ENCODE measurements around the gene L3MBTL4. TPM values are rescaled to one million over a fixed set of nuclear protein-coding genes. Genes with fewer than 3 reads are reported as not detected.
"Not testable (repeated sequence)": the region's sequence is repeated elsewhere in the genome, so short reads cannot be mapped to it uniquely, and the experiment has no call there.

The L3MBTL4 gene
- total RNA-seq, 2 experiments from 2014 or later: 0.37 to 0.38 TPM

- Mint-ChIP-seq H3K27me3 (no peaks in the 10 kb centered on the region), H3K27ac (no peak overlapping the region), H3K36me3 (no peaks in the 10 kb centered on the region), H3K4me1 (no peaks in the 10 kb centered on the region), H3K4me3 (no peak overlapping the region), H3K9me3 (no peaks in the 10 kb centered on the region)
- no peak for DNase-seq
These were observed 335.3 kb downstream of the L3MBTL4 start for GRCh38 chr18:6079406-6079805.

GRCh38 chr18:6078877-6079276, 335.8 kb downstream of the L3MBTL4 start:
- no peaks in the 10 kb centered on the region for H3K36me3 Mint-ChIP-seq
- no peaks in the 10 kb centered on the region for H3K27me3 Mint-ChIP-seq
- no peak for DNase-seq
- no peak overlapping the region for H3K27ac Mint-ChIP-seq
- H3K4me3 Mint-ChIP-seq: no peak overlapping the region
- H3K4me1 Mint-ChIP-seq: no peaks in the 10 kb centered on the region
- H3K9me3 Mint-ChIP-seq: no peaks in the 10 kb centered on the region

GRCh38 chr18:6072423-6072822, 342.3 kb downstream of the L3MBTL4 start:
- DNase-seq, H3K4me1 Mint-ChIP-seq: not testable (repeated sequence)

DNA sequence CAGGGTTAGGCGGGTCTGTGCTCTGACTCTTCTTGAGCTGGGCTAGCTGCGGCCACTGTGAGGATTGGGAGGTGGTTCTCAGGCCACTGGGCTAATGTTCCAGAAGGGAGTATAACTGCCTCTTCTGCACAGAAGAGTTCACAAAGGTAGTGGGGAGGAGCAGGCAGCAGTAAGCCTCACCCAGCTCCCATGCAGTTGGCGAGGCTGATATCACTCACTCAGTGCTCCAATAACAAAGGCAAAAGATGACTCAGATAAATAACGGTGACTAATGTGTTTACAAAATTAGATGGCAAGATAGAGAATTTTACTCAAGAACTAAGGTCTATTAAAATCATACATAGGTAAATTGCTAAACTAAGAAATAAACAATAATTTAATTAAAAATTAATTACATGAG, 345.2 kb downstream of the L3MBTL4 start:
- no peaks in the 10 kb centered on the region for H3K4me1 Mint-ChIP-seq
- H3K27me3 Mint-ChIP-seq: peaks cover 14% of the 10 kb centered on the region
- no peak overlapping the region for H3K27ac Mint-ChIP-seq
- H3K9me3 Mint-ChIP-seq: no peaks in the 10 kb centered on the region
- no peak for DNase-seq
- H3K36me3 Mint-ChIP-seq: peaks cover 2% of the 10 kb centered on the region
- H3K4me3 Mint-ChIP-seq: no peak overlapping the region

More at GRCh38 chr18:6072423-6072822, 342.3 kb downstream of the L3MBTL4 start:
- H3K4me3 Mint-ChIP-seq, H3K9me3 Mint-ChIP-seq, H3K36me3 Mint-ChIP-seq, H3K27ac Mint-ChIP-seq: not testable (repeated sequence)
- H3K27me3 Mint-ChIP-seq: peaks cover 14% of the 10 kb centered on the region

GRCh38 chr18:6069103-6069502, 345.6 kb downstream of the L3MBTL4 start:
- Mint-ChIP-seq H3K4me1 (no peaks in the 10 kb centered on the region), H3K36me3 (peaks cover 2% of the 10 kb centered on the region), H3K27me3 (peaks cover 14% of the 10 kb centered on the region), H3K27ac (no peak overlapping the region), H3K4me3 (no peak overlapping the region), H3K9me3 (no peaks in the 10 kb centered on the region)
- no peak for DNase-seq

GRCh38 chr18:6060149-6060548, 354.6 kb downstream of the L3MBTL4 start:
- Mint-ChIP-seq H3K9me3 (no peaks in the 10 kb centered on the region), H3K4me1 (peaks cover 3% of the 10 kb centered on the region)

DNA sequence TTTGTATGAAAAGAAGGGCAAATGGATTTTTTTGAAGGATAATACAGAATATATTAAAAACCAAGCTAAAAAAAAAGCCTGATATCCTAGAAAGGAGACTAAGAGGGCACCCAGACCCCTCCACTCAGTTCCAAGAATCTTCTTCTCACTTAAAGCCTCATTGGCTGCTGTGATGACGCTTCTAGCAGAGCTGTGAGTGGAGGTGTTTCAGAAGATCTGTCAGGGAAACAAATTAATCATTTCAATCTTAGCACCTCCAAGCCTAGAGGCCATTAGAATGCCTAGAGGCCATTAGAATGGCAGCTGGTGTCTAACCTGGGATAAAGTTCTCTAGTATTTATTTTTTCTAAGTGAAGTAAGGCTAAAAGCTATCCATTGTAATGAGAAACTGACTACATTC, 355.2 kb downstream of the L3MBTL4 start:
- no peaks in the 10 kb centered on the region for H3K27me3 Mint-ChIP-seq

More at GRCh38 chr18:6060149-6060548, 354.6 kb downstream of the L3MBTL4 start:
- Mint-ChIP-seq H3K4me3 (no peak overlapping the region), H3K36me3 (no peaks in the 10 kb centered on the region), H3K27me3 (no peaks in the 10 kb centered on the region), H3K27ac (no peak overlapping the region)
- DNase-seq: no peak

DNA sequence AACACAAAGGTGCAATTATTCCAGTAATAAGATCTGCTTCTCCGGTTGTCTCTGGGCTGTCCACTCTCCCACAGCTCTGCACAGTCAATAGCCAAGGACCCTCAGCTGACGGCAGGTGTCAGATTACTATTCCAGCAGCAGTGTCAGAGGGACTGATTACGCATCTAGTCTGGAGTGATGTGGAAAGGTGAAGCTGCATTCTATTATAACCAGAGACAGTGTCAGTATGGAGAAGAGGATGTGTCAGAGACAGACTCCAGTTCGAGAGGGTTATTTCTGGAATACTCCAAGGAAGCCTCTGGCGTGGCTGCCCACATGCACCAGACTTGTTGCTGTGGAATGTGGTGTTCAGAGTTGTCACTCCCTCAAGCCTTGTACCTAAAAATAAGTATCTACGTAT, 355.8 kb downstream of the L3MBTL4 start:
- H3K9me3 Mint-ChIP-seq: no peaks in the 10 kb centered on the region
- H3K27ac Mint-ChIP-seq: no peak overlapping the region
- DNase-seq: no peak
- no peak overlapping the region for H3K4me3 Mint-ChIP-seq
- H3K36me3 Mint-ChIP-seq: no peaks in the 10 kb centered on the region
- H3K27me3 Mint-ChIP-seq: no peaks in the 10 kb centered on the region
- H3K4me1 Mint-ChIP-seq: peaks cover 3% of the 10 kb centered on the region

More for the DNA sequence above, 355.2 kb downstream of the L3MBTL4 start:
- Mint-ChIP-seq H3K4me3 (no peak overlapping the region), H3K4me1 (peaks cover 3% of the 10 kb centered on the region), H3K9me3 (no peaks in the 10 kb centered on the region), H3K27ac (no peak overlapping the region), H3K36me3 (no peaks in the 10 kb centered on the region)
- DNase-seq: no peak

DNA sequence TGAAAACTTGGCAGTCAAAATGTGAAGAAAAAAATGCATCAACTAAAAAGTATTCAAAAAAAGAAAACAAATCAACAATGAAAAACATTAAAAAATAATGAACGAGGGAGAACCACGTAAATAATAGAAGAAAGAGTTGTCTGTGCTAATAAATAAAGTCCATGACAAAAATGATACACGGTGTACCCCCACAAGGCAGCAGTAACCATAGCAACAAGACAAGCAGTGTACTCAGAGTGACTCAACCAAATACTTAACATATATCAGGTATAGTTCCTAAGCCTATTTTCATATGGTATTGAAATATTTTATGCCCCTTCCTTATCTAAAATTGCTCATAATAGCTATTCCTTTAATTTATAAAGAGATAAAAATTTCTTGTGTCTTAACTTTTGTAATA, 357.1 kb downstream of the L3MBTL4 start:
- H3K4me3 Mint-ChIP-seq: no peak overlapping the region
- no peaks in the 10 kb centered on the region for H3K9me3 Mint-ChIP-seq
- H3K36me3 Mint-ChIP-seq: no peaks in the 10 kb centered on the region
- H3K27ac Mint-ChIP-seq: no peak overlapping the region
- no peaks in the 10 kb centered on the region for H3K27me3 Mint-ChIP-seq
- peaks cover 3% of the 10 kb centered on the region for H3K4me1 Mint-ChIP-seq
- no peak for DNase-seq

GRCh38 chr18:6056171-6056910, 358.4 kb downstream of the L3MBTL4 start:
- H3K36me3 Mint-ChIP-seq: no peaks in the 10 kb centered on the region
- no peak overlapping the region for H3K27ac Mint-ChIP-seq
- peaks cover 3% of the 10 kb centered on the region for H3K4me1 Mint-ChIP-seq
- DNase-seq: no peak
- H3K27me3 Mint-ChIP-seq: no peaks in the 10 kb centered on the region
- H3K9me3 Mint-ChIP-seq: no peaks in the 10 kb centered on the region
- no peak overlapping the region for H3K4me3 Mint-ChIP-seq

DNA sequence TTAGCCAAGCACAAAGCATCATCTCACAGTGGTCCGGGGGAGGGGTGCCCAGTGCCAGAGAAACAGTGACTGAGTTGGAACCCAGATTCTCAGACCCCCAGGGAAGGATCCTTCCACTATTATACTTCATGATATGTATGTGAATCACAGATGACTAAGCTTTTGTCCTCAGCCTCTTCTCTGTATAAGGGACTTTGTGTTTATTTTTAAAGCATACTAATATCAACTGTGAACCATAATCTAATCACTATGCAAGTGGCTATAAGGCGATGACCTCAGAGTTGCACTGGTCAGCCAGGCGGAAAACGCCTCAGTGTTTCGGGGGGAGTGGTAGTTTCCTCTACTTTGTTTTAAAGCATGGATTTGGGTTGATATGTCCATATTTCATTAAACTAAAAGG, 359.0 kb downstream of the L3MBTL4 start:
- Mint-ChIP-seq H3K36me3 (no peaks in the 10 kb centered on the region), H3K4me1 (peaks cover 3% of the 10 kb centered on the region), H3K27ac (no peak overlapping the region), H3K27me3 (no peaks in the 10 kb centered on the region), H3K4me3 (no peak overlapping the region), H3K9me3 (no peaks in the 10 kb centered on the region)
- no peak for DNase-seq

DNA sequence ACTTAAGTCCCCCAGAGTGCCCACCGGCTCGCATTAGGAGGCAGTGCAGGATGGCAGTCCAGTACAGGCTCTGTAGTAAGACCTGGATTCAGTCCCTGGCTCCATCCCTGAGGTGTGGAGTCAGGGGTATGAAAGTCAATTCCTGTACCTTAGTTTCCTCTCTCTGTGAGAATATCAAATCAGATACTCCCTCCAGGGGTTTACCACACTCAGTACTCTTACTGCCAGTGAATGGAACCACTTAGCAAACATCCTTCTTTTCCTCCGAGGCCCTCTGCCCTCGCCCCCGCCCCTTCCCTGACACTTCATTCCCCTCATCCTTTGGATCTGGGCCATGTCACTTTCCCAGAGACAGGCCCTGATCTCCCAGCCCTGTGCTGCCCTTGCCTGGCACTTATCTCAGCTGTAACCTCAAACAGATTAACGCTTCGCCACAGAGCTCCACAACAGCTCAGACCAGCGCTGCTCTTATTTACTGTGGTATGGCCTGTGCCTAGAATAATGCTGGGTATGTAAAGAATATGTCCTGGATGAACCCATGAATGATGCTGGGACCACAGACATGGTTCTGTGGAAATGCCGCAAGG, 360.4 kb downstream of the L3MBTL4 start:
- Mint-ChIP-seq H3K4me3 (no peak overlapping the region), H3K27me3 (no peaks in the 10 kb centered on the region), H3K27ac (no peak overlapping the region), H3K4me1 (peaks cover 3% of the 10 kb centered on the region), H3K9me3 (peaks cover 1% of the 10 kb centered on the region), H3K36me3 (no peaks in the 10 kb centered on the region)
- DNase-seq: no peak

GRCh38 chr18:6052449-6052913, 362.2 kb downstream of the L3MBTL4 start:
- H3K27me3 Mint-ChIP-seq: no peaks in the 10 kb centered on the region
- peaks cover 3% of the 10 kb centered on the region for H3K4me1 Mint-ChIP-seq
- H3K9me3 Mint-ChIP-seq: peaks cover 2% of the 10 kb centered on the region
- no peak for DNase-seq
- no peak overlapping the region for H3K27ac Mint-ChIP-seq
- no peaks in the 10 kb centered on the region for H3K36me3 Mint-ChIP-seq
- H3K4me3 Mint-ChIP-seq: no peak overlapping the region

- H3K27me3 Mint-ChIP-seq, H3K27ac Mint-ChIP-seq, H3K36me3 Mint-ChIP-seq, H3K4me1 Mint-ChIP-seq, H3K4me3 Mint-ChIP-seq, H3K9me3 Mint-ChIP-seq, DNase-seq: not testable (repeated sequence)
These were observed 367.1 kb downstream of the L3MBTL4 start for GRCh38 chr18:6047596-6047995.

DNA sequence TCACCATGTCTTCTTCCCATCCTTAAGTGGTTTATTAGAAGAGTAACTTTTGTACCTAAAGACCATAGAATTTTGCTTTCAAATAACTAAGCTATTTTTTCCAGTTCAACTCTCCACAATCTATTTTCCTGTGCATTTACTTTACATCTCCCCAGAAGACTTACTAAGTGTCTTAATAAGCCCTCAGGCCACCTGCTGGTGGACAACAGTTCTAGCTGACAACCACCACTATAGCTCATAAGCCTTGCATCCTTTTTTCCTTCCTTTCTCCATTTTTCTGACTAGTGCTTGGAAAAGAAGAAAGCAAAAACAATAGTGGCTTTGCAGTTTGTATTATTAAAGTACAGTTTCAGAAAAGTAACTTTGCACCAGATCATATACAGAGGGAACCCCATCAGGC, 369.9 kb downstream of the L3MBTL4 start:
- Mint-ChIP-seq H3K4me3 (no peak overlapping the region), H3K9me3 (peaks cover 6% of the 10 kb centered on the region), H3K27ac (no peak overlapping the region), H3K27me3 (no peaks in the 10 kb centered on the region), H3K36me3 (no peaks in the 10 kb centered on the region), H3K4me1 (no peaks in the 10 kb centered on the region)
- no peak for DNase-seq

- Mint-ChIP-seq H3K36me3 (peaks cover 2% of the 10 kb centered on the region), H3K4me3 (no peak overlapping the region), H3K9me3 (peaks cover 7% of the 10 kb centered on the region), H3K27ac (no peak overlapping the region), H3K4me1 (no peaks in the 10 kb centered on the region), H3K27me3 (peaks cover 4% of the 10 kb centered on the region)
- DNase-seq: no peak
These were observed 370.4 kb downstream of the L3MBTL4 start for GRCh38 chr18:6044319-6044718.

All from activated naive CD8-positive, alpha-beta T cell treated with anti-CD3 and anti-CD28 coated beads for 36 hours (primary cell).